Subcutaneous preadipocyte (primary cell): ENCODE measurements around the gene IL34. TPM values are rescaled to one million over a fixed set of nuclear protein-coding genes. Genes with fewer than 3 reads are reported as not detected.

Source experiments
- total RNA-seq: library from RNA; depleted of rRNA; stranded (reverse); fragments of >200 nt; gene quantifications from 2 replicates; pipeline ENCODE4 v1.2.3, GENCODE V29; 2012

Gene IL34
- total RNA-seq: 0.59 and 0.73 TPM in 2 replicates

DNA sequence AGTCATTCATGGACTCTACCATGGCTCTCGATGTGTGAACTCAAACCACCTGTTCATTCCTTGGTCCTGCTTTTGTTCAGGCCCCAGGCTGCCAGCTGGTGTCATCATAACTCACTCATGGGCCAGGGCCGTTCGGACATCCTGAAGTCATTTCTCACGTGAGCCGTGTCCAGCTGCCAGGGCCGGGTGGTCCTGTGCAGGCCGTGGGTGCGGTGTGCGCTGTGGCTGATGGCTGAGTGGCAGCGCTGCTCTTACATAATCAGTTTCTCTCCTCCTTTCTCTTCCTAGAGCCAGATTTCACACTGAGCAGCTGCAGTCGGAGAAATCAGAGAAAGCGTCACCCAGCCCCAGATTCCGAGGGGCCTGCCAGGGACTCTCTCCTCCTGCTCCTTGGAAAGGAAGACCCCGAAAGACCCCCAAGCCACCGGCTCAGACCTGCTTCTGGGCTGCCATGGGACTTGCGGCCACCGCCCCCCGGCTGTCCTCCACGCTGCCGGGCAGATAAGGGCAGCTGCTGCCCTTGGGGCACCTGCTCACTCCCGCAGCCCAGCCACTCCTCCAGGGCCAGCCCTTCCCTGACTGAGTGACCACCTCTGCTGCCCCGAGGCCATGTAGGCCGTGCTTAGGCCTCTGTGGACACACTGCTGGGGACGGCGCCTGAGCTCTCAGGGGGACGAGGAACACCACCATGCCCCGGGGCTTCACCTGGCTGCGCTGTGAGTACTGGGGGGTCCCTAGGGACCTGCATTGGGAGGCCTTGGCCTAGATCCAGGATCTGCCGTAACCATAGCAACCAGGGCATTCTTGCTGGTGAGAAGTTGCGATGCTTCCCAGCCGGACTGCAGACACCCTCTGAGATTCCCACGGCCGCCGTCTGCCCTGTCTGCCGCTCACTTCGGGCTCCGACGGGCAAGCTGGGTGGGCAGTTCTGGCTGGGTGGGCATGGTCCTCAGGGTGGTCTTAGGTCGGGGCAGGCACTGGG, at the start of gene IL34:
Gene IL34, plus strand, starts transcription at position 300 of the 982 bp plus-strand sequence. Its CDS starts 389 bp downstream, at position 689.

DNA sequence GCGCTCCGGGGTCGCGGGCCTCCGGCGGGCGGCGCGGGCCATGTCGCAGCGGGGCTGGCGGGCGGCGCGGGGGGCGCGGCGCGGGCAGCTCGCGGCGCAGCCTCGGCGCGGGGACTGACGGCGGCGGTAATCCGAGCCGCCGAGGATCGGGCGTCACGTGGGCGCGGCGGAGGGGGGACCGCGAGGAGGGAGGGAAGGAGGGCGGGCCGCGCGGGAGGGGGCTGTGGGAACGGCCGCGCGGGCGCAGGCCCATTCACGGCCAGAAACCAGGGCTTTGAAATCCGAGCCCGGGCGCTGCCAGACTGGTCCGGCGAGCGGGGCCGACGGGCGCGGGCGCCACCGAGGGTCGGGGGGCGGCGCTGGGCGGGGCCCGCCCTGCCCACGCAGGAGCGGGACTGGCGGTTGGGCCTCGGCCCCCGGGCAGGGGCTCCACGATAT, 39.6 kb downstream of the IL34 start, which contains the start of gene MTSS2:
Gene MTSS2, minus strand, starts transcription at position 116 of the 438 bp plus-strand sequence. CDS start 262 bp downstream, outside the sequence.

Other genes with a start within 250 kb of the IL34 start
- gene ST3GAL2, start 207.5 kb upstream of the IL34 start, total RNA-seq: 22.0 and 28.9 TPM in 2 replicates
- 7.3 and 9.6 TPM in 2 replicates for gene FCSK, start 192.0 kb upstream of the IL34 start, total RNA-seq
- 45.6 and 62.0 TPM in 2 replicates for gene COG4, start 123.0 kb upstream of the IL34 start, total RNA-seq
- 154 and 204 TPM in 2 replicates for gene SF3B3, start 122.7 kb upstream of the IL34 start, total RNA-seq
- 27.8 and 32.0 TPM in 2 replicates for gene MTSS2, start 39.5 kb downstream of the IL34 start, total RNA-seq
- 29.4 and 43.4 TPM in 2 replicates for gene VAC14, start 154.6 kb downstream of the IL34 start, total RNA-seq